HepG2 (cell line): Measurements from ENCODE around the gene ARFGAP3. TPM values are rescaled to one million over a fixed set of nuclear protein-coding genes. Genes with fewer than 3 reads are reported as not detected.
A peak's percentile ranks its signal among the peaks of the same experiment; 100 is the strongest.

Experiments used
- ATAC-seq: fragments of 200-7000 bp; cut with Tn5 transposase; 3 replicates; pipeline ENCODE4 v1.9.1; 2020; ENCODE audit warnings: mild to moderate bottlenecking, moderate library complexity
- BruUV-seq: library from RNA; stranded (reverse); fragments of 400-500 nt; replicated peaks from 2 replicates; lab custom pipeline; 2021; lab: Mats Ljungman, UMichigan
- CTCF ChIA-PET: fragments of 300-600 bp; formaldehyde crosslinking; extraction: SDS; loops from one replicate; lab custom pipeline; 2021; ENCODE audit warnings: low total read pairs, inconsistent platforms, low intra/inter-chr PET ratio; lab: Yijun Ruan, JAX
- POLR2A ChIA-PET: fragments of 350-600 bp; sonication (Branson Sonifier 250); formaldehyde crosslinking; loops from one replicate; lab custom pipeline; 2020; ENCODE audit warnings: antibody characterized with exemption, inconsistent platforms; lab: Yijun Ruan, JAX
- DNase-seq: peaks from one replicate; pipeline ENCODE4 v3.0.0-alpha.2; 2015; ENCODE audit warnings: low spot score
- FAIRE-seq: peaks from 3 replicates; lab custom pipeline; 2011; peaks lifted over from hg19 to GRCh38; lab: Jason Lieb, UNC
- H2AFZ ChIP-seq: one replicate; pipeline ENCODE4 v1.6.1; 2011; ENCODE audit warnings: low read length, inconsistent platforms
- H3K27ac ChIP-seq: fragments of 300-600 bp; 3 replicates; pipeline ENCODE4 v1.8.0; 2011; ENCODE audit warnings: mixed run types, mild to moderate bottlenecking, mixed read lengths, low read length, inconsistent platforms; ENCODE audit not compliant: insufficient read depth; ENCODE audit errors: extremely low read length
- H3K27me3 ChIP-seq, 2 experiments: fragments of 200-600 bp in 1 of 2; 2 replicates in 1 of 2; 3 replicates in 1 of 2; pipeline versions ENCODE4 v1.6.0 to v1.8.0; 2011; ENCODE audit warnings: low read length in 2 of 2, mild to moderate bottlenecking in 2 of 2, moderate library complexity in 2 of 2, inconsistent platforms in 1 of 2; ENCODE audit not compliant: insufficient read depth in 2 of 2, control insufficient read depth in 1 of 2
- H3K36me3 ChIP-seq, 2 experiments: fragments of 200-600 bp in 1 of 2; replicated peaks in 1 of 2; 2 replicates in 1 of 2; 3 replicates in 1 of 2; pipeline versions ENCODE4 v1.5.1 to v1.8.0; 2011; ENCODE audit warnings: low read length in 2 of 2, inconsistent platforms in 1 of 2; ENCODE audit not compliant: insufficient read depth in 2 of 2, control insufficient read depth in 1 of 2
- H3K4me1 ChIP-seq: 2 replicates; pipeline ENCODE4 v1.5.1; 2012; ENCODE audit warnings: low read length, inconsistent platforms; ENCODE audit not compliant: insufficient read depth
- H3K4me2 ChIP-seq: 2 replicates; pipeline ENCODE4 v1.6.0; 2011; ENCODE audit warnings: low read depth, low read length, inconsistent platforms
- H3K4me3 ChIP-seq, 3 experiments: fragments of 200-600 bp in 1 of 3; sonication (generic), shearing (Covaris generic) in 1 of 3; replicated peaks in 1 of 3; 2 replicates each; pipeline ENCODE4 v1.5.1; 2011 to 2016; ENCODE audit warnings: low read length in 3 of 3, inconsistent platforms in 2 of 3, low read depth in 2 of 3, mild to moderate bottlenecking in 2 of 3, control low read depth in 1 of 3, mixed read lengths in 1 of 3; ENCODE audit not compliant: insufficient read depth in 1 of 3
- H3K79me2 ChIP-seq: one replicate; pipeline ENCODE4 v1.6.1; 2011; ENCODE audit warnings: low read length, inconsistent platforms; ENCODE audit not compliant: insufficient read depth
- H3K9ac ChIP-seq: 2 replicates; pipeline ENCODE4 v1.6.0; 2011; ENCODE audit warnings: mild to moderate bottlenecking, low read depth, low read length, inconsistent platforms; ENCODE audit not compliant: insufficient read depth
- H3K9me3 ChIP-seq: 2 replicates; pipeline ENCODE4 v1.5.1; 2012; ENCODE audit warnings: mild to moderate bottlenecking, low read length
- H4K20me1 ChIP-seq: 2 replicates; pipeline ENCODE4 v1.6.0; 2011; ENCODE audit warnings: inconsistent platforms, mild to moderate bottlenecking, low read length, moderate library complexity; ENCODE audit not compliant: insufficient read depth
- DZIP1 ChIP-seq: sonication (generic); formaldehyde crosslinking; IDR thresholded peaks from 2 replicates; pipeline ENCODE4 v1.5.0; 2020; ENCODE audit warnings: mild to moderate bottlenecking, missing genetic modification reagents
- RARA ChIP-seq: IDR thresholded peaks from 2 replicates; pipeline ENCODE4 v1.6.1; 2016; ENCODE audit warnings: missing genetic modification reagents, missing compliant biosample characterization
- RELA ChIP-seq: sonication (generic); formaldehyde crosslinking; IDR thresholded peaks from 2 replicates; pipeline ENCODE4 v1.4.0; 2020; ENCODE audit warnings: missing genetic modification reagents
- SAP130 ChIP-seq: IDR thresholded peaks from 2 replicates; pipeline ENCODE4 v1.6.1; 2016; ENCODE audit warnings: low read depth
- SMC3 ChIP-seq: IDR thresholded peaks from 2 replicates; pipeline ENCODE4 v1.6.1; 2011; ENCODE audit warnings: low read length, improper control_type of control experiment
- ZBTB38 ChIP-seq: sonication (generic); formaldehyde crosslinking; IDR thresholded peaks from 2 replicates; pipeline ENCODE4 v1.5.1; 2020; ENCODE audit warnings: mild to moderate bottlenecking, missing genetic modification reagents
- ZBTB8A ChIP-seq: sonication (generic); formaldehyde crosslinking; IDR thresholded peaks from 2 replicates; pipeline ENCODE4 v1.4.0; 2020; ENCODE audit warnings: mild to moderate bottlenecking, low read depth, missing genetic modification reagents, borderline replicate concordance
- ZFY ChIP-seq: sonication (generic); formaldehyde crosslinking; IDR thresholded peaks from 2 replicates; pipeline ENCODE4 v1.4.0; 2020; ENCODE audit warnings: missing genetic modification reagents
- ZNF687 ChIP-seq: sonication (generic); formaldehyde crosslinking; IDR thresholded peaks from 2 replicates; pipeline ENCODE4 v1.5.1; 2020; ENCODE audit warnings: mild to moderate bottlenecking, missing genetic modification reagents, moderate library complexity
- ZNF761 ChIP-seq: sonication (generic); formaldehyde crosslinking; conservative IDR thresholded peaks from 2 replicates; pipeline ENCODE4 v1.4.0; 2020; ENCODE audit warnings: mild to moderate bottlenecking, missing genetic modification reagents
- WGBS: methylation state at CpG from one replicate; pipeline ENCODE4 v1.1.6; 2017; ENCODE audit warnings: low lambda C conversion rate; 5-methylcytosine and 5-hydroxymethylcytosine counted together
- in situ Hi-C: cut with HindIII; loops from 2 replicates; pipeline ENCODE4 v1.10.0; 2017; ENCODE audit warnings: low pct_unique_long_range_greater_than_20kb; ENCODE audit not compliant: extremely low pct_ligation_motif_present
- intact Hi-C: fragments of 100-400 bp; cut with micrococcal nuclease; formaldehyde crosslinking; loops from one replicate; pipeline ENCODE4 v1.10.0; 2022; ENCODE audit not compliant: unreplicated experiment
- polyA plus RNA-seq, 8 experiments: library from polyadenylated mRNA; depleted of rRNA in 3 of 8; stranded (reverse) in 7 of 8; unstranded in 1 of 8; fragments of >200 nt; fragmentation: Illumina TruSeq in 4 of 8; extraction: Trizol in 4 of 8; gene quantifications; 2 replicates each; pipeline versions ENCODE4 v1.2.1 to v1.2.3, GENCODE V29; 2011 to 2016; ENCODE audit warnings: low read depth in 4 of 8, missing spikeins in 1 of 8, mixed read lengths in 1 of 8; ENCODE audit not compliant: insufficient read depth in 1 of 8
- total RNA-seq, 5 experiments: library from RNA; depleted of rRNA; stranded (reverse); fragments of >200 nt; fragmentation: Illumina TruSeq; extraction: Trizol; gene quantifications; 2 replicates each; pipeline ENCODE4 v1.2.3, GENCODE V29; 2016; ENCODE audit warnings: low read depth in 1 of 5

Gene ARFGAP3
- total and polyA plus RNA-seq, 2 of the 13 experiments (the other 11 are each of a cell fraction or from before 2014, with no cell fraction given), result 41.7 to 61.6 TPM

- TF ChIP-seq RARA (CRISPR knock-in tag), result peak; percentile 66
- TF ChIP-seq SAP130 (CRISPR knock-in tag), result 0 out of 2 replicates have a peak, but pooled peaks have one; percentile 17
Observed at GRCh38 chr22:42807185-42807584, 49.9 kb downstream of the ARFGAP3 start (continued).

GRCh38 chr22:42805998-42806830 is 50.9 kb downstream of the ARFGAP3 start:
- H4K20me1 ChIP-seq, result no peaks in the 10 kb centered on the region
- no peaks in the 10 kb centered on the region for H3K79me2 ChIP-seq
- peaks cover 12 to 39% of the 10 kb centered on the region in 2 experiments for H3K36me3 ChIP-seq
- peak overlapping the region; percentile 96 for H3K27ac ChIP-seq
- ATAC-seq, result peak; percentile 13
- FAIRE-seq, result no peak
- no peaks in the 10 kb centered on the region for H3K9me3 ChIP-seq
- H3K9ac ChIP-seq, result peak overlapping the region; percentile 79
- CTCF ChIA-PET, result no interaction called here
- intact Hi-C loops, result loop anchor here (10.0 kb wide), 2 partner anchors 49 to 161 kb away; partner anchors contain the start of genes ARFGAP3, ATP5MGL and CYB5R3
- H2AFZ ChIP-seq, result no peak overlapping the region
- 0 out of 2 replicates have a peak, but pooled peaks have one; percentile 12 for TF ChIP-seq ZNF687 (CRISPR knock-in tag)
- no peak for TF ChIP-seq RELA (CRISPR knock-in tag)
- TF ChIP-seq SMC3, result no peak
- TF ChIP-seq ZFY (CRISPR knock-in tag), result 0 out of 2 replicates have a peak, but pooled peaks have one; percentile 12
- 0 out of 2 replicates have a peak, but pooled peaks have one; percentile 45 for TF ChIP-seq DZIP1 (CRISPR knock-in tag)
- TF ChIP-seq ZBTB8A (CRISPR knock-in tag), result no peak
- 0 out of 2 replicates have a peak, but pooled peaks have one; percentile 5 for TF ChIP-seq ZBTB38 (CRISPR knock-in tag)
- no peak for TF ChIP-seq ZNF761 (CRISPR knock-in tag)
- TF ChIP-seq, all 625 proteins: peak for 4
- Histone ChIP-seq H3K4me2 (peak overlapping the region; percentile 63; the same call in 1 of the 2 replicates), H3K4me3 (no peak overlapping the region), H3K27me3 (no peaks in the 10 kb centered on the region), H3K4me1 (peaks cover 88% of the 10 kb centered on the region)
- no peak for DNase-seq
- 93% methylated on average over 10 of the region's 15 CpGs for WGBS
- POLR2A ChIA-PET, result interaction anchor here (1.3 kb wide), 1 partner anchor 209 kb away, joined by 5 read pairs; the partner anchor contains the start of gene PACSIN2
- BruUV-seq, result no TSS peak
- in situ Hi-C loops, result loop anchor here (5.0 kb wide), 1 partner anchor 51 kb away; the partner anchor contains the start of gene ARFGAP3
